GM12875 (cell line): ENCODE measurements around the gene MRPS12.

Experiments used
- H3K4me3 ChIP-seq: one replicate; pipeline ENCODE4 v1.5.1; 2011; ENCODE audit warnings: low read depth, low read length, control low read depth
- CTCF ChIP-seq: IDR thresholded peaks from 2 replicates; pipeline ENCODE4 v1.5.1; 2011; ENCODE audit warnings: low read depth, mild to moderate bottlenecking, control low read depth, inconsistent platforms, low read length, moderate library complexity, borderline replicate concordance; ENCODE audit not compliant: insufficient read depth

MRPS12 gene

GRCh38 chr19:38978326-38978689 is 47.6 kb downstream of the MRPS12 start:
- no peak overlapping the region for H3K4me3 ChIP-seq
- no peak for TF ChIP-seq CTCF

DNA sequence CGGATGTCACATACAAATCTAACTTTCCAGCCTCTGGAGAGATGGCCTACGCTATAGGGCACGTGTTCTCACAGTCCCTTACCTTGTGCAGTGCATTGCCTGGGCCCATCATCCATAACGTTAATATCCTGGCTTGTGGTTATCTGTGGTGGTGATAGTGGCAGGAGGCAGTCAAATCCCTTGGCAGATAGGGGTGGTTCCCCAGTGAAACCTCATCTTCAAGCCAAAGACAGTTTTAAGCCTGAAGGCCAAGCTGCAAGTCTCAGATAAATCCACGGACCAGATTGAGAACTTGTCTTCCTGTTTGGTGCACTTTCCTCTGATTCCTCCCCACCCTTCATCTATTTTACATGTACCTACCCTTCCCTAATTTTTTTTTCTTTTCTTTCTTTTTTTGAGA is 49.1 kb downstream of the MRPS12 start:
- no peak overlapping the region for H3K4me3 ChIP-seq
- TF ChIP-seq CTCF: no peak

DNA sequence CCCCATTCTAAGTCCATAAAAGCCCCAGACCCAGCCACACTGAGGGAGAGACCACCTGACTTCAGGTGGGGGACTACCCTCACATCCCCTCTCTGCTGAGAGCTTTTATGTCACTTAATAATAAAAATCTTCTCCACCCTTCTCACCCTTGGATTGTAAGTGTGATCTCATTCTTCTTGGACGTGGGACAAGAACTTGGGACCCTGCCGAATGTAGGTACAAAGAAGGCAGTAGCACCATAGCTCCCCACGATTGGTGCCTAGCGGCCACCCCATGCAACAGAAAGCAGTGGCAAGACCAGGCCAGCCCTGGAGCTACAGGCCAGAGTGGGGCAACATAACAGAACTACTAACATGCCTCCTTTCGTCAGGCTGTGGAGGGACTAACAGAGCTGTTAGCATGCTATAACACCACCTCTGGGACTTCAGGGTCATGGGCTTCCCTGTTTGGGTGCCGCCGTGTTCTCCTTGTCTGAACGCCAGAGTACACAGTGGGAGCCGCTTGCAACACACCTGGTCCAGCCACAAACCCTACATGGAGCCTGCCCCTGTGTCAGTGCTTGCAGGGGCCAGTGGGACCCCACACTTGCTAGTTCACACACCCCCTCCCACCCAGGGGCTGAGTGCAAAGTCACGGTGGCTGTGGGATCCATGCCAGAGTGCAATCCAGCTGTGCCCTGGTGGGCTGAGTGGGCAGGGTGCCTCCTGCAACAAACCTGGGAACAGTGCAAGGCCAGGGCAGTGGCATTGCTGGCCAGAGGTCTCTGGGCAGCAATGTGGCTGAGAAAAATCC is 50.0 kb downstream of the MRPS12 start:
- H3K4me3 ChIP-seq: no peak overlapping the region
- TF ChIP-seq CTCF: no peak
